ENCODE data around the gene PAX8. TPM values are rescaled to one million over a fixed set of nuclear protein-coding genes. Genes with fewer than 3 reads are reported as not detected.
A peak's percentile ranks its signal among the peaks of the same experiment; 100 is the strongest.
"Not testable (repeated sequence)": the region's sequence is repeated elsewhere in the genome, so short reads cannot be mapped to it uniquely, and the experiment has no call there.

The PAX8 gene
- total RNA-seq, 1 experiment from 2014 or later: 0.08 TPM

- no peak for DNase-seq (ENCODE audit: low spot score)
These were observed 42.2 kb downstream of the PAX8 start for GRCh38 chr2:113236367-113237159.

GRCh38 chr2:113235347-113236226 lies 43.1 kb downstream of the PAX8 start:
- not testable (repeated sequence) for DNase-seq (ENCODE audit: low spot score)

GRCh38 chr2:113234721-113235346 lies 43.9 kb downstream of the PAX8 start:
- no peak for DNase-seq (ENCODE audit: low spot score)

- peak; percentile 19 for DNase-seq (ENCODE audit: low spot score)
These were observed 44.8 kb downstream of the PAX8 start for GRCh38 chr2:113233593-113234550.

GRCh38 chr2:113232740-113233139 lies 46.0 kb downstream of the PAX8 start:
- DNase-seq (ENCODE audit: low spot score): no peak

GRCh38 chr2:113232123-113232522 lies 46.6 kb downstream of the PAX8 start:
- no peak for DNase-seq (ENCODE audit: low spot score)

- no peak for DNase-seq (ENCODE audit: low spot score)
These were observed 47.7 kb downstream of the PAX8 start for GRCh38 chr2:113231064-113231463.

- DNase-seq (ENCODE audit: low spot score): no peak
These were observed 48.2 kb downstream of the PAX8 start for GRCh38 chr2:113230531-113230930.

GRCh38 chr2:113229795-113230194 lies 48.9 kb downstream of the PAX8 start:
- DNase-seq (ENCODE audit: low spot score): no peak

- DNase-seq (ENCODE audit: low spot score): no peak
These were observed 49.6 kb downstream of the PAX8 start for GRCh38 chr2:113228991-113229716.

- DNase-seq (ENCODE audit: low spot score): no peak
These were observed 50.4 kb downstream of the PAX8 start for GRCh38 chr2:113228351-113228750.

GRCh38 chr2:113227698-113228097 lies 51.0 kb downstream of the PAX8 start:
- no peak for DNase-seq (ENCODE audit: low spot score)

GRCh38 chr2:113227290-113227689 lies 51.4 kb downstream of the PAX8 start:
- no peak for DNase-seq (ENCODE audit: low spot score)

- no peak for DNase-seq (ENCODE audit: low spot score)
These were observed 52.3 kb downstream of the PAX8 start for GRCh38 chr2:113226462-113226861.

GRCh38 chr2:113225263-113226259 lies 53.2 kb downstream of the PAX8 start:
- no peak for DNase-seq (ENCODE audit: low spot score)

- DNase-seq (ENCODE audit: low spot score): no peak
These were observed 54.0 kb downstream of the PAX8 start for GRCh38 chr2:113224647-113225236.

- no peak for DNase-seq (ENCODE audit: low spot score)
These were observed 54.9 kb downstream of the PAX8 start for GRCh38 chr2:113223813-113224212.

- DNase-seq (ENCODE audit: low spot score): no peak
These were observed 56.9 kb downstream of the PAX8 start for GRCh38 chr2:113221846-113222245.

All from H4 (cell line).